Measurements from ENCODE around the gene CIAO2A.

Gene CIAO2A

DNA sequence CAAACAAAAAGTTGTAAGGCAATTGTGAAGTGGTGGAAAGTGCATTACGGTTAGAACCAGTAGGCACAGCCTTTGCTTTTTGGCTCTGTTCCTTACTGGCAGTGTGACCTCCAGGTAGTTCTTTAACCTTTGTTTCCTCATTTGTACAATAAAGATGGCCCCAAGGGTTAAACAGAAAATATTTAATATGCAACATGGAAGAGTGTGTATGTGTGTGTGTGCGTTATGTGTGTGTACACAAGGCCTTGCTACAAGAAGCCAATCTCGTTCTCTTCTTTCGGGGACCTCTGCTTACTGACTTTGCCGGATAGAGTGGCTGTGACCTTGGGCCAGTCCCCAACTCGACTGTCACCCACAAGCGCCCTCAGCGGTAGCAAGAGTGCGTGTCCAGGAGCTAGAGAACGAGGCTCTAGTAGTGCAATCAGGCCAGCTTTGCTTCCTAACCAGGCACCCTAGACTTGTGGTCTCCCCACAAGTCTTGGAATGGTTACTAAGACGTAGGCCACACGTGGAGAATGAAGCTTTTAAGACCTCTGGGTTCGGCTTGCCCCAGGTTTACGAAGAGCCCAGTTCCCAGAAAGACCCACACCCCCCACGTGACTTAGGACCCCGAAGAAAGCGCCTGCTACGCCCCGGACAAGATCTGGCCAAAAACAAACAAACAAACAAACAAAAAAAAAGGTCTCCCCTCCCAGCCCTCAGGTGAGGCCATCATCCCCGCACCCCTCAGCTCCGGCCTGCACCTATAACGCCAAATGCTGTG lies 593 bp downstream of the CIAO2A start:
- peak overlapping the region; percentile 85 for H3K27ac ChIP-seq (ENCODE audit: low read length)
- H3K36me3 ChIP-seq (replicated peaks; ENCODE audit: low read depth, low read length), result peaks cover 13% of the 10 kb centered on the region
- peak overlapping the region; percentile 96 for H3K4me3 ChIP-seq (ENCODE audit: low read length)
- peak overlapping the region; percentile 93 for H3K4me2 ChIP-seq (ENCODE audit: low read length)
- peak overlapping the region; percentile 89 for H3K9ac ChIP-seq (ENCODE audit: low read length)
- H3K27me3 ChIP-seq (ENCODE audit: low read depth, low read length), result no peaks in the 10 kb centered on the region
- H3K9me3 ChIP-seq (ENCODE audit: insufficient read depth, low read length), result no peaks in the 10 kb centered on the region
- peaks cover 26% of the 10 kb centered on the region for H4K20me1 ChIP-seq (ENCODE audit: insufficient read depth, low read length)
- peaks cover 63% of the 10 kb centered on the region for H3K4me1 ChIP-seq (ENCODE audit: low read length)
- TF ChIP-seq, protein P1, sequence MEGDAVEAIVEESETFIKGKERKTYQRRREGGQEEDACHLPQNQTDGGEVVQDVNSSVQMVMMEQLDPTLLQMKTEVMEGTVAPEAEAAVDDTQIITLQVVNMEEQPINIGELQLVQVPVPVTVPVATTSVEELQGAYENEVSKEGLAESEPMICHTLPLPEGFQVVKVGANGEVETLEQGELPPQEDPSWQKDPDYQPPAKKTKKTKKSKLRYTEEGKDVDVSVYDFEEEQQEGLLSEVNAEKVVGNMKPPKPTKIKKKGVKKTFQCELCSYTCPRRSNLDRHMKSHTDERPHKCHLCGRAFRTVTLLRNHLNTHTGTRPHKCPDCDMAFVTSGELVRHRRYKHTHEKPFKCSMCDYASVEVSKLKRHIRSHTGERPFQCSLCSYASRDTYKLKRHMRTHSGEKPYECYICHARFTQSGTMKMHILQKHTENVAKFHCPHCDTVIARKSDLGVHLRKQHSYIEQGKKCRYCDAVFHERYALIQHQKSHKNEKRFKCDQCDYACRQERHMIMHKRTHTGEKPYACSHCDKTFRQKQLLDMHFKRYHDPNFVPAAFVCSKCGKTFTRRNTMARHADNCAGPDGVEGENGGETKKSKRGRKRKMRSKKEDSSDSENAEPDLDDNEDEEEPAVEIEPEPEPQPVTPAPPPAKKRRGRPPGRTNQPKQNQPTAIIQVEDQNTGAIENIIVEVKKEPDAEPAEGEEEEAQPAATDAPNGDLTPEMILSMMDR (IDR thresholded peaks at IDR 0.05; ENCODE audit: low read depth, low read length), result peak; percentile 26
- no peak for TF ChIP-seq EZH2phosphoT487 (IDR thresholded peaks at IDR 0.05; ENCODE audit: low read depth)
- H3K79me2 ChIP-seq (ENCODE audit: low read length), result peaks cover 87% of the 10 kb centered on the region
- H2AFZ ChIP-seq (ENCODE audit: low read depth, low read length), result peak overlapping the region; percentile 57

DNA sequence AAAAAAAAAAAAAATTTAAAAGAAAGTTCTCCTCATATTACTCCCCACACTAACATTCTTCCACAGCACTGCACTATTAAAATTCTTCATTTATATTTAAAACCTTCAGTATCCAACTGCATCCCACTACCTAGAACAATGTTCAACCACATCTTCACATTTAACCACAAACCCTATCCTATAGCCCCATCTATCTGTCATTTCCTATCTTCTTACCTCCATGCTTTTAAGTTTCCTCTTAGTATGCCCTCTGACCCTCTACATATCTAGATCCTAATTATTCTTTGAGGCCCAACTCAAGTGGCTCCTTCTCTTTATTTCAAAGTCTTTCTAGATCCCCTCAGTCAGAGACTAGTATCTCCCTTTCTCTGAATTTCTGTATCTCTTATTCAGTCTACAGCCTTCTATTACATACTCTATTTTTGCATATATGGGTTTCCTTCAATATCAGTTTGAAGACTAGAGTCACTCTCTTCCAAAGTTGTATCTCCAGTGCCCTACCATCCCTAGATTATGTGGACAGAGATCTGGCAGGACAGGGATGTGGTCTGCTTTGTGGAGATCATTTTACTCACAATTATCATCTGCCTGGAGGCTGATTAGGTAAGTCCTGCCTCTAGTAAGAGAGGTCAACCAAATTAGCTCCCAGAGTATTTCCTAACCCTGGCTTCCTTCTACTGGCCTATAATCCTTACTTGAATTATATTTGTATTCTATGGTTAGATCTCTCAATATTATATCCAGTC lies 1.4 kb downstream of the CIAO2A start:
- Histone ChIP-seq H4K20me1 (ENCODE audit: insufficient read depth, low read length) (peaks cover 18% of the 10 kb centered on the region), H3K4me1 (ENCODE audit: low read length) (peaks cover 56% of the 10 kb centered on the region), H3K4me2 (ENCODE audit: low read length) (peak overlapping the region; percentile 93), H3K9me3 (ENCODE audit: insufficient read depth, low read length) (no peaks in the 10 kb centered on the region), H3K27me3 (ENCODE audit: low read depth, low read length) (no peaks in the 10 kb centered on the region), H2AFZ (ENCODE audit: low read depth, low read length) (no peak overlapping the region), H3K9ac (ENCODE audit: low read length) (peak overlapping the region; percentile 89), H3K4me3 (ENCODE audit: low read length) (peak overlapping the region; percentile 96), H3K36me3 (replicated peaks; ENCODE audit: low read depth, low read length) (peaks cover 21% of the 10 kb centered on the region), H3K79me2 (ENCODE audit: low read length) (peaks cover 83% of the 10 kb centered on the region), H3K27ac (ENCODE audit: low read length) (peak overlapping the region; percentile 85)
- TF ChIP-seq, protein P1 (IDR thresholded peaks at IDR 0.05; ENCODE audit: low read depth, low read length), result peak; percentile 49
- TF ChIP-seq EZH2phosphoT487 (IDR thresholded peaks at IDR 0.05; ENCODE audit: low read depth), result no peak

DNA sequence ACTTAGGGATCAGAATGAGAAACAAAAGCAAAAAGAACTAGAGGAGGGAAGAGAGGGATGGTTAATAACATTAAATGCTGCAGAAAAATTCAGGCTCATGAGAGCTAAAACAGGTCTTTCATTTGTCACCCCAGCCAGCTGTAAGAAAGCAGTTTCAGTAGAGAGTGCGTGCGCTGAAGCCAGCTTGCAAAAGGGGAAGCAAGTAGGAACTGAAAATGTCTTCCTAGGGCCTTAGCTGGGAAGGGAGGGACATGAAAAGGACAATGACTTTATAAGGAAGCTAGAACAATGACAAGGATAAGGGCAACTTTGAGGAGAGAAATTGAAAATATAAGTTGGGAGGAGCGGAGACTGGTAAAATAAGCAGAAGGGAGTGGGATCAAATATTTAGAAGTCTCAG lies 3.1 kb downstream of the CIAO2A start:
- no peaks in the 10 kb centered on the region for H3K27me3 ChIP-seq (ENCODE audit: low read depth, low read length)
- no peak overlapping the region for H2AFZ ChIP-seq (ENCODE audit: low read depth, low read length)
- no peaks in the 10 kb centered on the region for H3K9me3 ChIP-seq (ENCODE audit: insufficient read depth, low read length)
- H3K4me1 ChIP-seq (ENCODE audit: low read length), result peaks cover 50% of the 10 kb centered on the region
- peak overlapping the region; percentile 79 for H3K27ac ChIP-seq (ENCODE audit: low read length)
- peaks cover 24% of the 10 kb centered on the region for H3K36me3 ChIP-seq (replicated peaks; ENCODE audit: low read depth, low read length)
- H3K4me2 ChIP-seq (ENCODE audit: low read length), result peak overlapping the region; percentile 87
- H3K9ac ChIP-seq (ENCODE audit: low read length), result peak overlapping the region; percentile 57
- peaks cover 68% of the 10 kb centered on the region for H3K79me2 ChIP-seq (ENCODE audit: low read length)
- H4K20me1 ChIP-seq (ENCODE audit: insufficient read depth, low read length), result peaks cover 6% of the 10 kb centered on the region; the same call in 1 of the 2 replicates
- TF ChIP-seq, protein P1 (IDR thresholded peaks at IDR 0.05; ENCODE audit: low read depth, low read length), result no peak
- no peak for TF ChIP-seq EZH2phosphoT487 (IDR thresholded peaks at IDR 0.05; ENCODE audit: low read depth)
- peak overlapping the region; percentile 48 for H3K4me3 ChIP-seq (ENCODE audit: low read length)
